DMS 273 treated with DMSO at 0.1 percent for 48 hours (cell line): ENCODE data around the gene KCNJ16.

Source experiments
- DNase-seq: peaks from one replicate; lab custom pipeline; 2025; lab: John Stamatoyannopoulos, UW

Gene KCNJ16

GRCh38 chr17:70070305-70071027 is 4.6 kb upstream of the KCNJ16 start:
- DNase-seq: no peak

DNA sequence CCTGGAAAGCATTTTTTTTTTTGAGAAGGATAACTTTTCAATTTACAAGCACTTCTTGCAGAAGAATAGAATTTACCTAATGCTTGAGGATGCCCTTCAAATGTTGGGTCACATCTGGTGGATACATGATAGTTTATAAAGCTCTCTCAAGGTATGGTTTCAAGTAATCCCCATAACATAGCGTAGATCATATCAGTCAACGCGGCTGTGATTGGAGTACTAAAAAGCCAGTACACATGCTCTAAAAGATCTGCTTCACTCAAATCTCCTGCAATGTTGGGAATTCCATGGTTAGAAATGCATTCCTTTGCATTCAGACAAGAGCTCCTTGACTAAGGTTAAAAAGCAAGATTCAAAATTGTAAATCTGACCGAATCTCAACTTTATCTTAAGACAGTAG is 3.9 kb upstream of the KCNJ16 start:
- DNase-seq: no peak

- no peak for DNase-seq
Measured at GRCh38 chr17:70071620-70072019, 3.4 kb upstream of the KCNJ16 start.

GRCh38 chr17:70072546-70073309 is 2.3 kb upstream of the KCNJ16 start:
- DNase-seq: no peak

DNA sequence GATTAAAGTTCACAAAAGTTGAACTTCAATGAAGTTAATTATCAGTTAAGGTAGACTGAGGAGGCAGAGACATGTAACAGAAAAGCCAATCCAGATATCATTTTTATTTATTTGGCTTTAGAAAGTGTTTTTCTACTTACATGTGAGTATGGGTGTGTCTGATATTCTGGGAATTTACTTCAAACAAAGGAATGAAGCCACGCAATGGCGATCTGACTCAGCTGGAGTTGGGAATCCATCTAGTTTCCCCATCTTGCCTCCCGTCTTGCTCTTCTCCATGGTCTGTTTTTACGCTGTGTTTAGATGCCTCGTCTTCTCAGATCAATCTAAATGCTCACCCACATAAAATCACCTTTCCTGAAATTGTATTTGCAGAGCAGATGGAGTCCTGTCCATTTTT is 1.7 kb upstream of the KCNJ16 start:
- no peak for DNase-seq

DNA sequence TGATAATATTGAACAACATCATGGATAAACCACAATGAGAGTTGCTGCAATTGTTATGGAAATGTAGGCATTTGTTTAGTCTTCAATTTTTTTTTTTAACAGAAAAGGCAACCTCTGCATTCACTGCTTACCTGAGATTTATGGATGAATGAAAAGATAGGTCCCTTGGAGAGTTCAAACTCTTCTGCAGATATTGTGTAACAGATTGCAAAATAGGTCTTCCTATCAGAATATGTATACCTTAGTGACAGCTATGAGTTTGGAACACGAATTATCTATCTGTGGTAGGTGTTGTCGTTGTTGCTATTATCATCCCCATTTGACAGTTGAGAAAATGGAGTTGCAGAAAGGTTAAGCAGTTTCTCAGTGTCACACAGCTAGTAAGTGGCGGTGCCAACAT is 1.2 kb upstream of the KCNJ16 start:
- DNase-seq: no peak

DNA sequence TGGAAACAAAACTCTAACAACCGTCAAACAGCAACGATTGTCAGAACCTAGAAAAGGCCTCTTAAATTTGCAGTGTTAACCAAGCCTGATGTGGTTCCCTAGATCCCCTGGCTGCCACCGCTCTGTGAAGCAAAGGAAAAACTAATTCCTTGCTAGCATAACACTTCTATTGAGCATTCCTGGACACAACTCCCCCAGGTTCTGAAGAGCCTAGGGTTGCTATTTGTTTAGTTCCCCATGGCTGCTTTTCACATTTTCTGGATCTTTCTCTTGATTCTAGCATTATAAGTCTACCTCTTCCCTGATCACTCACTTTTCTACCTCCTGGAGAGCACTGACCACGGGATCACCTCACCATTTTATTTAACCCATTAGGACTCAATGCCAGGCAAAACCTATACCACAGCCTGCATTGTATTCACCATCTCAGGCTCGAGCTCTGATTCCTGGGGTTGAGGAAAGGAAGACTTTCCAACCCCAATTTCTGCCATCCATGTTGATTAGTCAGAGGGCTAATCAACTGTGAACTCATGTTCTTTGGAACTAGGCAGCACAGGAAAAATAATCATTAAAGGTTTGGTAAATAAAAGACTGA is 692 bp upstream of the KCNJ16 start:
- DNase-seq: no peak

GRCh38 chr17:70076189-70076588 is 1.2 kb downstream of the KCNJ16 start:
- DNase-seq: no peak

DNA sequence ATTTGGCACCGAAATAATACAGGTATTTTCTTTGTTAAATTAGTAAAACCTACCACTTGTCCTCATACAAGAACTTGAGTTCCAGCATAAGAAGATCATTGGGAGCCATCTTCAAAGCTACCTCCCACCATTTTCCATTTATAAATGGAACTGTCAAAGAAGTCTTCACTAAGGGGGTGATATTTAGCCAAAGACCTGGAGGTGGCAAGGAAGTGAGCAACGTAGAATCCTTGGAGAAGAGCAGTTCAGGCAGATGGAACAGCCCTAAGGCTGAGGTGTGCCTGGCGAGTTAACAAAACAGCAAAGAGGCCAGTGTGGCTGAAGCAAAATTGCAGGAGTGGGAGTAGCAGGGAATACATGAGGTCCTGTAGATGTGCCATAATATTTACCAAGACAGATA is 1.8 kb downstream of the KCNJ16 start:
- no peak for DNase-seq

- no peak for DNase-seq
Measured at GRCh38 chr17:70078549-70078948, 3.5 kb downstream of the KCNJ16 start.

DNA sequence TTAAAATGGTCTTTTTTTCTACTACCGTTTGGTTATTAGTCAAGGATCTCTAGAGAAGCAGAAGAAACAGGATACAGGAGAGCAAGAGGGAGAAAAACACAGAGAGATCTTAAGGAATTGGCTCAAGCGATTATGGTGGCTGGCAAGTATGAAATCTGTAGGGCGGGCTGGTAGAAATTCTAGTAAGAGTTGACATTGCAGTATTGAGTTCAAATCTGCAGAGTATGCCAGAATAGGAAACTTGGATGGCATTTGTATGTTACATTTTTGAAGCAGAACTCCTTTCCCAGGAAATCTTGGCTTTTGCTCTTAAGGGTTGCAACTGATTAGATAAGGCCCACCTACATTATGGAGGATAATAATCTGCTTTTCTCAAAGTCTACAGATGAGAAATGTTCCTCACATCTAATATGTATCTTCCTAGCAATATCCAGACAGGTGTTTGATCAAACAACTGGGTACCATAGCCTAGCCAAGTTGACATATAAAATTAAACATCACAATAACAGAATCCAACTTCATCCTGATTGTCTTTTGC is 4.0 kb downstream of the KCNJ16 start:
- no peak for DNase-seq

GRCh38 chr17:70080541-70081347 is 5.7 kb downstream of the KCNJ16 start:
- no peak for DNase-seq

DNA sequence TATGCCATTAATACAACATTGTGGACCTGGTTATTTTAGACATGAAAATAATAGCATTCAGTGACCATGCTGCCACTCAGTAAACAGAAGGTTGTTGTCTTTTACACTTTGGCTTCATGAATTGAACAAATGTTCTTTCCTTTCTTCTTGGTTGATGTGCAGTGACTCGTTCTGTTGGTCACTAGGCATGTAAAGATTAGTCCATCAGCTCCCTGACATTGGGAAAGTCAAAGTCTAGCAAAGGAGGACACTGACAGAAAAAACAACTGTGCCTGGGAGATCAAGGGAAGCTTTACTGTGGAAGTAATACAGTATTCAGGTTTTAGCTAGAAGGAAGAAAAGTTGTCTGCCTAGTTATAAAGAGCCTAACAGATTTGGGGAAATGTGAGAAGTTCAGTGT is 6.9 kb downstream of the KCNJ16 start:
- DNase-seq: no peak

DNA sequence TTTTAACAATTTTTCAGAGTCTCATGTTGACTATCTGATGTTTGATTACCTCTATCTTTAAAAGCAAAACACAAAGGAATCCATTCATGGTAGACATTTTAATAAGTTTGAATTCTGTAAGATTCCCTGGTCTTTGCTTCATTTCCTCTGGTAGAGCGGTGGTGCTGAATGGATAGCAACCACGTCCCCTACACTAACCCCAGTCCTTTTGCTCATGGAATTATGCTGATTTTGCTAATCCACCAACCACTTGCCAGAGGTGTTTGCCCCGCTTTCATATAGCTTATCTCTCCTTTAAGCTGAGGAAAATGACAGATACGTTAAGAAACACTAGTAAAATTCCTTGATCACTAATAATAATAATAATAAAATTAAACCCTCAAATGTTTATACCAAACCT is 9.5 kb downstream of the KCNJ16 start:
- DNase-seq: no peak

GRCh38 chr17:70086516-70086915 is 11.5 kb downstream of the KCNJ16 start:
- DNase-seq: no peak

- no peak for DNase-seq
Measured at GRCh38 chr17:70089513-70090148, 14.6 kb downstream of the KCNJ16 start.

DNA sequence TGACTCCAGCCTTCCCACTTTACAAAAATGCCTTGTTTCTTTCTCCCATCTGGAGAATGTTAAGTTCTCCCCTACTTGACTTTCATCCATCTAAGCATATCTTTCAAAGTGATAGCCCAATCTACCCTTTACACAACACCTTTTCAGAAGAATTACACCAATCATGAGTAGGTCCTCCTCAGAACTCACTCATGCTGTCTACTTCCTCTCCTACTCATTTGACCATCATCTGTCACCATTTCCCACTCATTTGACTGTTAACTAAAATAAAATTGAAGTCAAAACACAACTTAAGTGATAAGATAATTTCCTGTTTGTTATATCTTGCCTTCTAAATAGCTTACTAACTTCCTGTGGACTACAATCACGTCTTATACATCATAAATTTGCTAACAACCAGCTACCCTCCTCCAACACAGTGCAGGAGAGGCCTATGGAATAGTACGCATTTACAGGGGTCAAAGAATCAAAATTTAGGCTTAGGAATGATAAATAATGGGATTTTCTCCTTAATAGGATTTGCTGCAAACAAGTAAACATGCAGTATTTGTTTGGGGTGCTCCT is 16.1 kb downstream of the KCNJ16 start:
- DNase-seq: no peak

- no peak for DNase-seq
Measured at GRCh38 chr17:70091696-70092095, 16.7 kb downstream of the KCNJ16 start.

- DNase-seq: no peak
Measured at GRCh38 chr17:70093163-70093562, 18.1 kb downstream of the KCNJ16 start.

- no peak for DNase-seq
Measured at GRCh38 chr17:70095455-70095854, 20.4 kb downstream of the KCNJ16 start.

GRCh38 chr17:70096861-70097260 is 21.8 kb downstream of the KCNJ16 start:
- DNase-seq: no peak
